ENCODE measurements around the gene MACROD2. TPM values are rescaled to one million over a fixed set of nuclear protein-coding genes. Genes with fewer than 3 reads are reported as not detected.

The MACROD2 gene
- total RNA-seq, 1 donor: 1.3 TPM

DNA sequence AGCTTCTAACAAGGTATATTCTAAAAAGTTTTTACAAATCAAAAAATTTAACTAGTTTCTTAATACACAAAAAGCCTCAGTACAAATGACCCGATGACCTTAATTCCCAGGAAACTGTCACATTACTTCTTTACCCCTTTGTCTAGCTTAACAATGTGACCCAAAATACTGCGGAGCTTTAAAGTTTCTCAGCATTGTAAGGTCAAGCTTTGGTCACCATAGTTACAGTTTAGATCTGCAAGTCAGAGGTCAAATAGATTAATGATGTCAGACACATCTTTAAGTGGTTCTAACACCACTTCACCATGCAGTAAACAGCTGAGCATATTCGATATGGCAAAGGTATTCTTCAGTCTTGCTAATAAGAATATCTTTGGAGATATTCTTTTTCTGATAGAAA is 378.9 kb downstream of the MACROD2 start:
- no peak for TF ChIP-seq CTCF (IDR thresholded peaks at IDR 0.05; ENCODE audit: insufficient read depth, low read length)
- H3K4me3 ChIP-seq (ENCODE audit: low read depth, low read length): no peak overlapping the region
- no peak for DNase-seq (ENCODE audit: low read depth)

DNA sequence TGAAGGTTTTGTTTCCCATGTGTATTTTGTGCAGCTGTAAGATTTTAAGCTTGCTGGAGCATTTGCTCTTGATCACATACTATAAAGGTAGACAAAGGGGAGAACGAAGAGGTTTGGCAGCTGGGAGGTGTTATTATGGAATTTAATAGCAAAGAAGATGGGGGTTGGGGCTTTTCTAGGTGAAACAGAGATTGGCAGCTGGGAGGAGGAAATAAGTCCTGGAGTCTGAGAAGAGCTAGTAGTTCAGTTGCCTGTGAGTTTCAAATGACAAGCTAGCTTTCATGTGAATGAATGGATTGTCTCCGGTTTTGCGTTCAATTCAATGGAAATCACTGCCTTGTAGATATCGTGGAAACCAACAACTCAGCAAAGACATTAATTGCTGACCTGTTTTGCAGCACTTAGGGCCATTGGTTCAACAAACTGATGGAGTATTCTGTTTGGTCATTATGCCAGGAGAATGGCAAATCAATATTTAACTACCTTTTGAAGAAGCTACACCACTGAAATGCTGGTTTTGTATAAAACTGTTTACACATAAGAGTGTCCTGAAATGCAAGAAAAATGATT is 380.2 kb downstream of the MACROD2 start:
- DNase-seq (ENCODE audit: low read depth): no peak
- H3K4me3 ChIP-seq (ENCODE audit: low read depth, low read length): no peak overlapping the region
- TF ChIP-seq CTCF (IDR thresholded peaks at IDR 0.05; ENCODE audit: insufficient read depth, low read length): no peak

- H3K4me3 ChIP-seq (ENCODE audit: low read depth, low read length): no peak overlapping the region
- no peak for TF ChIP-seq CTCF (IDR thresholded peaks at IDR 0.05; ENCODE audit: insufficient read depth, low read length)
- no peak for DNase-seq (ENCODE audit: low read depth)
Observed at GRCh38 chr20:14378326-14378725, 383.0 kb downstream of the MACROD2 start.

DNA sequence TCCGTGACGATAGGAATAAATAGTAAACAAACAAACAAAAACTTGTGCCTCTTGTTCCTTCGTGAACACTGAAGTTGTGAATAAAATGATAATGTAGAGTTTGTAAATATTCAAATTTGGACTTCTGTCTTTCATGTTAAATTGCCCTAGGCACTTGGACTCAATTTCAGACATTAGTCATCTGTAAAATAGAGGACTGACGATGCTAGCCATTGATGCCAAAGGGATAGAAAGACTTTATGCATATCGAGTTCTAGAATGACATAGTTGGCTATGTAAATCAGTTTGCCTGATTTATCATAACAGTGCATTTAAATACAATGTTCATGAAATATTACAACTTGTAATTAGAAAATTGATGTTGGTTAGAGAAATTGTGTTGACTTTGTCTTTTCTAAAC is 388.0 kb downstream of the MACROD2 start:
- no peak for DNase-seq (ENCODE audit: low read depth)
- TF ChIP-seq CTCF (IDR thresholded peaks at IDR 0.05; ENCODE audit: insufficient read depth, low read length): no peak
- no peak overlapping the region for H3K4me3 ChIP-seq (ENCODE audit: low read depth, low read length)

DNA sequence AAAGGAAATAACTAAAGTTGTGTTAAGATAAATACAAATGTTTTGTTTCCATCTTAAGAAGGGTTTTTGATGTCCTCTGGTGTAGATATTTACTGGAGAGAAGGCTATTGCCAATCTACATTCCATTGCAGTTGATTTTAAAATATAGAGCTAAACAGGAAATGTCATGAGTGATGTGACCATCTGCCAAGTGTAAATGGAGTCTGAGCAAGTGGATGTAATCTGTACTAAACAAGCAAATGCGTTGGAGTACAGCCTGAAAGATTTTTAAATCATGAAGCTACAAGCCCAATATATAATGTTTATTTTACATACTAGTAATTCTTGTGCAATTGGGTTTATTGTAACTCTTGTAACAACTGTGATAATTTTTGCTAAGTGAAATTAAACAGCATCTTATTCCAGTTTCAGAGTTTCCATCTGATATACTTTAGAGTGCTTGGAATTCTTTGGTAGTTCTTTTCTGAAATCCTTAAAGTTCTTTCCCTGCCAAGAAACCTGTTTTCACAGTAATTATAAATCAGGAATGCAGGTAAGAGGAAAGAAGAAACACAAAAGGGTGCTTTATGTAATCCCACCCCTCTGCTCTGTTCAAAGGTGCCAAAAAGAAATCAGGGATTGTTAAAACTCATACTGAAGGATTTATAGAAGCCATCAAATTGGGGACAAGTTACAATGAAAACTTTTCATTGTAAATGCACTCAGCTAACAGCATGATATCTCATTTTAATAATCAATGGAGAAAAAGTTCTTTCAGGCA is 389.3 kb downstream of the MACROD2 start:
- no peak overlapping the region for H3K4me3 ChIP-seq (ENCODE audit: low read depth, low read length)
- peak; percentile 36 for DNase-seq (ENCODE audit: low read depth)
- no peak for TF ChIP-seq CTCF (IDR thresholded peaks at IDR 0.05; ENCODE audit: insufficient read depth, low read length)

DNA sequence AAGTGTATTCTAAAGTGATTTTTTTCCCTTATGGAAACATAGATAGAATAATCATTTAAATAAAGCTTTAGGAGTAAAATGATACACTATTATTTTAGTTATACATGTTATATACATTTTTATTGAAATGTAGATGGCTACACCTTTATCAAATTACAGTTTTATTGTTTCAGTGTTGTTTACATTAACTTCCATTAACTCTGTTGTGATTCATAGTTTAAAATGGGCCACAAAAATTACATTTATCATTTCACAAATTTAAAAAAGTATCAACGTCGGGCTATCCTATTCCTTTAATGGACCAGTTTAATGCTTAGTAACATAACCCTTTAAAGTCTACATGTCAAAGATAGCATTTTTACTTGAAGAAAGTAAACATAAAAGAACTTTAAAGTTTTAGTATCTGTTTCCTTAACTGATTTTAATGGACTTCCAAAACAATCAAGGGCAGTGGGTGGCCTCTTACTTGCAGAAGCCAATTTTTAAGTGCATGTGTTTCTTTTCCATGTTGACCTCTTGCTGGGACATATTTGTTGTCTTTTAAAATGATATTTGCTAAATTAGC is 389.9 kb downstream of the MACROD2 start:
- no peak overlapping the region for H3K4me3 ChIP-seq (ENCODE audit: low read depth, low read length)
- DNase-seq (ENCODE audit: low read depth): no peak
- TF ChIP-seq CTCF (IDR thresholded peaks at IDR 0.05; ENCODE audit: insufficient read depth, low read length): no peak
